GM10847 (cell line): ENCODE measurements around the gene CPLANE2.

ENCODE experiments used
- POLR2A ChIP-seq: IDR thresholded peaks from 2 replicates; pipeline ENCODE4 v1.6.1; 2011; ENCODE audit not compliant: insufficient read length; ENCODE audit errors: extremely low read depth

CPLANE2 gene, protein sequence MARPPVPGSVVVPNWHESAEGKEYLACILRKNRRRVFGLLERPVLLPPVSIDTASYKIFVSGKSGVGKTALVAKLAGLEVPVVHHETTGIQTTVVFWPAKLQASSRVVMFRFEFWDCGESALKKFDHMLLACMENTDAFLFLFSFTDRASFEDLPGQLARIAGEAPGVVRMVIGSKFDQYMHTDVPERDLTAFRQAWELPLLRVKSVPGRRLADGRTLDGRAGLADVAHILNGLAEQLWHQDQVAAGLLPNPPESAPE

DNA sequence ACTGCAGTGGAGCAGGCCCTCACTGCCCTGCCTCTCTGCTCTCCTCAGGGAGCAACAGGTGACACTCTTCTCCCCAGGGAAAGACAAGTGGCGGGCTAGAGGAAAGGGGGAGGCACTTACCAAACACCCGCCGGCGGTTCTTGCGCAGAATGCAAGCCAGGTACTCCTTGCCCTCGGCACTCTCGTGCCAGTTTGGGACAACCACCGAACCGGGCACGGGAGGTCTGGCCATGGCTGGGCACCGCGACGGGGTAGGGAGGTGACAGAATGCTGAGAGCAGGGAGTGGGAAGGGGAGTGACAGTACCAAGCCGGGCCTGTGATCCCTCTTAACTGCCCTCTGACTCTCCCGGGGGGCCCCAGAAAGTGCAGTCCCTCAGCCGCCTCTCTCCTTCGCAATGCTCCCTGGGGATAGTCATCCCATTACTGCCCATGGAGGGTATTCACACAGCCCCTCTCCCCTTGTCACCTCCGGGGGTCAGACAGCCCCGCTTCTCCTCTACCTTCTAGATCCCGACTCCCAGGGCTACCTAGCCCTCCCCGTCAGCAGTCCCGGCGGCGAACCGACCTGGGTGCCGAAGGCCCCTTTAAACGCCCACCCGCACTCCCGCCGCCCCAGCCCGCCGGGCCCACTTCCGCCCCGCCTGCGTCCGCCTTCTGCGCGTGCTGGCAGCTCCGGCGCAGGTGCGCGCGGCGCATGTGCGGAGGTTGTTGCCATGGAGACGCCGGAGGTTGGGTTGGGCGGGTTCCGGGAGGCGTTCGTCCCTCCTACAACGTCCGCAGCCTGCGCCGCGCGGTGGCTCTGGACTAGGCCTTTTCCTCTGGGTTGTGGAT is at the start of gene CPLANE2:
TSS of gene CPLANE2 (minus strand) at position 673 of the 832 bp plus-strand sequence. CDS start at position 232, 441 bp downstream.
- peak; percentile 60 for TF ChIP-seq POLR2A

GRCh38 chr1:16286122-16286521 is 49.1 kb upstream of the CPLANE2 start:
- no peak for TF ChIP-seq POLR2A

DNA sequence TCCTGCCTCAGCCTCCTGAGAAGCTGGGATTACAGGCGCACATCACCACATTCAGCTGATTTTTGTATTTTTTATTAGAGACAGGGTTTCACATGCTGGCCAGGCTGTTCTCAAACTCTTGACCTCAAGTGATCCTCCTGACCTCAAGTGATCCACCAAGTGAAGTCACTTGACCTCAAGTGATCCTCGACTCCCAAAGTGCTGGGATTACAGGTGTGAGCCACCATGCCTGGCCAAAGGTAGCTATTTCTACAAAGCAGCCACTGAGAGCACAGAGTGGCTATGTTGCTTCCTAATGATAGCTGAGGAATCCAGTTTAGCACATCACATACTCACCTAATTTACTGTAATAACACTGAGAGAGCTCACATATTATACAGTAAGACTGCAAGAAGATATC is 44.8 kb upstream of the CPLANE2 start:
- no peak for TF ChIP-seq POLR2A

GRCh38 chr1:16279186-16279585 is 42.2 kb upstream of the CPLANE2 start:
- TF ChIP-seq POLR2A: no peak

DNA sequence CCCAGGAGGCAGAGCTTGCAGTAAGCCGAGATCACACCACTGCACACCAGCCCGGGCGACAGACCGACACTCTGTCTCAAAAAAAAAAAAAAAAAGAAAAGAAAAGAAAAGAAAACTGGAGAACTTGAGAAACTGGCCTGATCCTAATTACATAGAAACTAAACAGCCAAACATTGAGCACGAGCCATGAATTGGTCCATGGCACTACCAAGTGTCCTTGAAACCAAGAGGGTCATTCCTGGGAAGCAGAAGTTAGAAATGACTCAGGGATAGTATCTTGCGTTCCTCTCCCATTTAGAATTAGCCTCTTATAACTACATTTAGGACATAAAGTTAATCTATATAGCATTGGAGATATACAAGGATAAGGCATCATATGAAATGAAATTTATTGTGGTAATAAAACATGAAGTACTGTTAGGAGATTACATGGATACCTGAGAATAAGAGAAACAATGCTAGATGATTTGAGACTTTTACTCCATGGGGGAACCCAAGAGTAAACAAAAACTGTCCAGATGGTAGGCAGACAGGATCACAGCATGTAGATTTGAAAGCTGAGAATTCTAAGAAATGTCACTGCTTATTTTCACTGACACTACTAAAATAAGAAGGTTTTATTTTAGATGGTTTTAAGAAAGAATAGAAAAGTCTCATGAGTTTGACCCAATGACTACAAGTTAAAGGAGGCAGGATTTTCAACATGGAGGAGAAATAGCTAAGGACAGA is 39.5 kb upstream of the CPLANE2 start:
- TF ChIP-seq POLR2A: no peak

DNA sequence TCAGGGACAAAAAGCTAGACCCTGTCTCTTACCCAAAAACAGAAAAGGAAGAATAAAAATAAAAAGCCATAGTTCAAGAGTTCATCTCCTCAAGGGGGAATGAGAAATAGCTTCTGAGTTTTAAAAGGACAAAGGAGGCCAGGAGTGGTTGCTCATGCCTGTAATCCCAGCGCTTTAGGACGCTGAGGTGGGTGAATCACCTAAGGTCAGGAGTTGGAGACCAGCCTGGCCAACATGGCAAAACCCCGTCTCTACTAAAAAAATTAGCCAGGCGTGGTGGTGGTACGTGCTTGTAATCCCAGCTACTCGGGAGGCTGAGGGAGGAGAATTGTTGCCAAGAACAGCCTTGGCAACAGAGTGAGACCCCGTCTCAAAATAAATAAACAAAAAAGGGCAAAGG is 38.6 kb upstream of the CPLANE2 start:
- no peak for TF ChIP-seq POLR2A

- TF ChIP-seq POLR2A: no peak
Measured at GRCh38 chr1:16267690-16268180, 30.8 kb upstream of the CPLANE2 start.

DNA sequence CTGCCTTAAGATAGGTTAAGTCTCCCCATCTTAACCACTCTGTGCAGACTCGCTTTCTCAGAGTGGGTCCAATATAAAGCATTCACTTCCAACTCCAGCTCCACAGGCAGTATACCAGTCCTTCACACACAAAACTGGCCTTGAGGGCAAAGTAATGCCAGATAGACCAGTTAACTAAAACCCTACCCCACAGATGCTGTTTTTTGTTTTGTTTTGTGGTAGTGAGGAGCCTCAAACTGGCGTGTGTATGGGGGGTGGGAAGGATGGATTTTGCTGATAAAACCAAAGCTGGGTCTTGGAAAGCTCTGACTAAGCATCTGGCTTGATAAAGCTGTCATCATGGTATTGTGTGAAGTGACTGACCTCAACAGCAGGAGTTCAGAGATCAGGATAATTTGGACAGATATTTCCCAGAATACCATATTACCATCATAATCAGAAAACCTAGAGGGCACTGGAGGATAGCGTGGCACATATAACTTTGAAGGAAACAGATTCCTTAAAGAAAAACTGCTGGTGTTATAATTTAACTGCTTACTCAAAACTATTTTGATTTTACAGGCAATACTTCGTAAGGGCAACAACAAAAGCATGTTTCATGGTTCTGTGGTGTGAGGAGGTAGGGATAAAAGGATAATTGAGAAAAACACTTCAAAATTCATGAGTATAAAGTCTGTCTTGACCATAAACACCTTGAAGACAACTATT is 29.6 kb upstream of the CPLANE2 start:
- no peak for TF ChIP-seq POLR2A

DNA sequence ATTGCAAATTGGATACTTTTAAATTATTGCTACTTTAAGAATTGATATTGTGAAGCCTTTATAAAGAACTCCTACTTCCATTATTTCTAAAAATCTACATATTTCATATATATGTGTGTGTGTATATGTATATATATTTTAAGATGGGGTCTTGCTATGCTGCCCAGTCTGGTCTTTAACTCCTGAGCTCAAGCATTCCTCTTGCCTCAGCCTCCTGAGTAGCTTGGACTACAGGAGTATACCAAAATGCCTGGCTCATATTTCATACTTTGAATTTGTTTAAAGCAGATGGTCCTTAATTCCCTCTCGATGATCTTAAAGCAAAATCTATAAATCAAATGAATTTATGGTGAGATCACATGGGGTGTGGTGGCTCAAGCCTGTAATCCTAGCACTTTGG is 25.1 kb upstream of the CPLANE2 start:
- no peak for TF ChIP-seq POLR2A

- TF ChIP-seq POLR2A: no peak
Measured at GRCh38 chr1:16260814-16261213, 23.8 kb upstream of the CPLANE2 start.

DNA sequence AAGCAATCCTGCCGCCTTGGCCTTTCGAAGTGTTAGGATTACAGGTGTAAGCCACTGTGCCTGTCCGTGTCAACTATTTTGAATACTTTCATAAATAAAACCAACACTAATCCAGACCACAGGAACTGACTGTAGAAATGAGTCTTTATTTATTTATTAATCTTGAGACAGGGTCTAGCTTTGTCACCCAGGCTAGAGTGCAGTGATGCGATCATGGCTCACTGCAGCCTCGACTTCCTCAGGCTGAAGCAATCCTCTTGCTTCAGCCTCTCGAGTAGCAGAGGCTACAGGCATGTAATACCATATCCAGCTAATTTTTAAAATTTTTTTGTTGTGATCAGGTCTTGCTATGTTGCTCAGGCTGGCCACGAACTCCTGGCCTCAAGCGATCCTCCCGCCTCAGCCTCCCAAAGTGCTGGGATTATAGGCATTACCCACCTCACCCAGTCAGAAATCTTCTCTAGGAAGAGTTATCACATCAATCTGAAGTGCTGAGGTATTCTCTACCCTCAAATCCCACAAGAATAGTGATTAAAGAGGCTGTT is 21.7 kb upstream of the CPLANE2 start:
- TF ChIP-seq POLR2A: no peak

DNA sequence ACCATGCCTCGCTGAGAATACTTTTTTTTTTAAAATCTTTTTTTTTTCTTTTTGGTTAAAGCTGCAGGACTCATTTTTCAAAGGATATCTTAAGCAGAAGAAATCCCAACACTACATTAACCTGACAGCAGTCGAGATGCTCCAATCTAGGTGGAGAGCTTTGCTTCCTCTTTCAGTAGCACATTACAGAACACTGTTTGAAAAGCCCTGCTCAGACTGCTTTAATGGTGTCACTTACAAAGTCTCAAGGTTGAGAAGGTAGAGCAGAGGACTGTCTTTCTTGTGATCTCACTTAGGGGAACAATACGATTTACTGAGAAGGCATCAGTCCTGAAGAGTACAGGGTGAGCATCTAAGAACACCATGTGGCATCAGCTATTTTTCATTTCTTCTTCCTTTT is 21.0 kb upstream of the CPLANE2 start:
- no peak for TF ChIP-seq POLR2A

DNA sequence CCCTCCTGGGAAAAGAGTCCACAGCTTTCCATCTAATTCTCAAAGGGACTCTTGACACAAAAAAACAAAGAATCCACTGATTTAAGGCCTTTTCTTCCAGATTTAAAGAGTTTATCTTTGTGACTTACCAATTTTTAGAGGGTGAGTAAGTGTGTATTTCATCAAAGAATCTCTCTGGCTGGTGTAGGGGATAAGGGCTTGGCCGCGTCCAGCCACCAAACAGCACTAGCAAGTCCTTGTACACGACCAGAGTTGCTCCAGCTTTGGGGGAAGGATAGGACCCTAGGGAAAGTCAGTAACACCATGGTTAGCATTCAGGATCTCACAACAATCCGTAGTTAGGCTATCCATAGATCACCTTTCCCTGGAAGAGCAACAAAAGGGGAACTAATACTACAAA is 19.5 kb upstream of the CPLANE2 start:
- TF ChIP-seq POLR2A: no peak

DNA sequence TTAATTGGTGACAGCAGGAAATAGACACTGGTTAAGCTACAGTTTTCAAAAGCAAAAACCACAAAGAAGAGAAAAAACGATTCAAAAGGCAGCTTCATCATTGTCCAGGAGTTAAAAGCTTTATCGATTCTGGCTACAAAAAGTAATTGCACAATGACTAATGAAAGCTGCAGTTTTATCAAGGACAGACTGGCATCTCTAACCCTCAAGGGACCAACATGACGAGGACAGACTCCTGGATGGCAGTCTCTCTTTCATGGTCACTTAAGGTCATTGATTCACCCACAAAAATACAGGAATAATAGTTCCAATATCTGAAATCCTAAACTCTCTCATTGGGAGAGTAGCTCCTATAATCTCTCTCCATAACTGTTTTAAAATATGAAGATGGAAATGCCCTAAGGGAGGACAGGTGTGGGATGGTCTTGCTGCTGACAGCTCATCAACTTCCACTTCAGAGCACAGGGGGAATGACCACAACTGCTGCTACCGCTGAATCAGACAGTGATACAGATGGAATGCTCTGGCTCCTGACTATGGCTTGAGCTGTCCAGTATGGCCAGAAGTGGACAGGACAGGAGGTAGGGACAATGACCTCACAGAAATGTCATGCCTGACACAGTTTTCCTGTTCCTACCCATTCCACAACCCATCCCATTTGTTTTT is 17.4 kb upstream of the CPLANE2 start:
- TF ChIP-seq POLR2A: no peak
